ENCODE data around the gene RNF19B.

RNF19B gene

DNA sequence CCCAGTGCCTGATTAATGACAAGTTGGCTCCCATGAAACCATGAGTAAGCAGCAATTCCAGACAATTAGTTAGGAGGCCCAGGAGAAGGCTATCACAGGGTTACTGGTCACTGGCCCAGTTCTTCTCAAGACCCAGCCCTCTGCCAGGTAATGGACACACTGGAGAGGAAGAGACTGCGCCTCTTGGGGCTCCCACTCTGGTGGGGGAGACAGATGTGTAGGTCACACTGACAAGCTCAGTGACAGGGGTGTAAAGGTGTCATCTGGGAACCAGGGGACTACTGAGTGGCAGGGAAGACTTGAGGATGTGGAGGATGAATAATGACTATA lies 73.4 kb downstream of the RNF19B start:
- Histone ChIP-seq H3K27me3 (ENCODE audit: insufficient read depth, low read length) (peaks cover 14% of the 10 kb centered on the region), H2AFZ (ENCODE audit: low read depth, low read length) (no peak overlapping the region), H3K36me3 (ENCODE audit: insufficient read depth, low read length) (no peaks in the 10 kb centered on the region), H3K9me3 (ENCODE audit: low read length) (no peaks in the 10 kb centered on the region), H3K4me3 (ENCODE audit: low read length) (no peak overlapping the region), H3K4me1 (ENCODE audit: insufficient read depth, low read length) (peaks cover 11% of the 10 kb centered on the region)

GRCh38 chr1:32890516-32891240 lies 73.9 kb downstream of the RNF19B start:
- H3K4me3 ChIP-seq (ENCODE audit: low read length) = no peak overlapping the region
- H3K9me3 ChIP-seq (ENCODE audit: low read length) = no peaks in the 10 kb centered on the region
- H2AFZ ChIP-seq (ENCODE audit: low read depth, low read length) = no peak overlapping the region
- peaks cover 18% of the 10 kb centered on the region for H3K27me3 ChIP-seq (ENCODE audit: insufficient read depth, low read length)
- no peaks in the 10 kb centered on the region for H3K36me3 ChIP-seq (ENCODE audit: insufficient read depth, low read length)
- peaks cover 11% of the 10 kb centered on the region for H3K4me1 ChIP-seq (ENCODE audit: insufficient read depth, low read length)

- H3K36me3 ChIP-seq (ENCODE audit: insufficient read depth, low read length) = no peaks in the 10 kb centered on the region
- no peak overlapping the region for H2AFZ ChIP-seq (ENCODE audit: low read depth, low read length)
- H3K9me3 ChIP-seq (ENCODE audit: low read length) = no peaks in the 10 kb centered on the region
- no peak overlapping the region for H3K4me3 ChIP-seq (ENCODE audit: low read length)
- peaks cover 11% of the 10 kb centered on the region for H3K4me1 ChIP-seq (ENCODE audit: insufficient read depth, low read length)
- H3K27me3 ChIP-seq (ENCODE audit: insufficient read depth, low read length) = peaks cover 26% of the 10 kb centered on the region
These were observed 74.8 kb downstream of the RNF19B start for GRCh38 chr1:32889731-32890278.

GRCh38 chr1:32888677-32889420 lies 75.8 kb downstream of the RNF19B start:
- H3K4me1 ChIP-seq (ENCODE audit: insufficient read depth, low read length) = peaks cover 2% of the 10 kb centered on the region
- H3K9me3 ChIP-seq (ENCODE audit: low read length) = no peaks in the 10 kb centered on the region
- H3K27me3 ChIP-seq (ENCODE audit: insufficient read depth, low read length) = peaks cover 35% of the 10 kb centered on the region

DNA sequence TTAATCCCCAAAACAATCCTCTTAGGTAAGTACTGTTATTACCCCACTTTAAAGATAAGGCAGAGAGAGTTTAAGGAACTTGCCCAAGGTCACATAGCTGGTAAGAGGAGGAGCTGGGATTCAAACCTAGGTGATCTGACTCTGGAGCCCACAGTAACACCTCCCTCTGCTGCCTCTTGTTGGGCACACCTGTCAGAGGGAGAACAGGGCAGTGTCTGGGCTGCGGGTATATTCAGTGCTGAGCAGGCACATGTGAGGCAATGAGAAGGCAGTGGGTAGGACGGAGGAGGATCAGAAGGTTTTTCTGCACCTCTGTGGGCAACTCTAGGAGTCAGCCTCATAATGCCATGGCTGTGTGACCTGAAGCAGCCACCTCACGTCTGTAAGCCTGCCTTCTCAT lies 76.5 kb downstream of the RNF19B start:
- H3K4me1 ChIP-seq (ENCODE audit: insufficient read depth, low read length) = no peaks in the 10 kb centered on the region
- H3K27me3 ChIP-seq (ENCODE audit: insufficient read depth, low read length) = peaks cover 35% of the 10 kb centered on the region
- H3K36me3 ChIP-seq (ENCODE audit: insufficient read depth, low read length) = no peaks in the 10 kb centered on the region
- no peak overlapping the region for H3K4me3 ChIP-seq (ENCODE audit: low read length)
- H2AFZ ChIP-seq (ENCODE audit: low read depth, low read length) = no peak overlapping the region
- H3K9me3 ChIP-seq (ENCODE audit: low read length) = no peaks in the 10 kb centered on the region

More at GRCh38 chr1:32888677-32889420, 75.8 kb downstream of the RNF19B start:
- H3K36me3 ChIP-seq (ENCODE audit: insufficient read depth, low read length) = no peaks in the 10 kb centered on the region
- H3K4me3 ChIP-seq (ENCODE audit: low read length) = no peak overlapping the region
- no peak overlapping the region for H2AFZ ChIP-seq (ENCODE audit: low read depth, low read length)

- Histone ChIP-seq H3K4me1 (ENCODE audit: insufficient read depth, low read length) (no peaks in the 10 kb centered on the region), H2AFZ (ENCODE audit: low read depth, low read length) (no peak overlapping the region), H3K27me3 (ENCODE audit: insufficient read depth, low read length) (peaks cover 35% of the 10 kb centered on the region), H3K36me3 (ENCODE audit: insufficient read depth, low read length) (no peaks in the 10 kb centered on the region), H3K9me3 (ENCODE audit: low read length) (no peaks in the 10 kb centered on the region), H3K4me3 (ENCODE audit: low read length) (no peak overlapping the region)
These were observed 77.0 kb downstream of the RNF19B start for GRCh38 chr1:32887623-32888022.

DNA sequence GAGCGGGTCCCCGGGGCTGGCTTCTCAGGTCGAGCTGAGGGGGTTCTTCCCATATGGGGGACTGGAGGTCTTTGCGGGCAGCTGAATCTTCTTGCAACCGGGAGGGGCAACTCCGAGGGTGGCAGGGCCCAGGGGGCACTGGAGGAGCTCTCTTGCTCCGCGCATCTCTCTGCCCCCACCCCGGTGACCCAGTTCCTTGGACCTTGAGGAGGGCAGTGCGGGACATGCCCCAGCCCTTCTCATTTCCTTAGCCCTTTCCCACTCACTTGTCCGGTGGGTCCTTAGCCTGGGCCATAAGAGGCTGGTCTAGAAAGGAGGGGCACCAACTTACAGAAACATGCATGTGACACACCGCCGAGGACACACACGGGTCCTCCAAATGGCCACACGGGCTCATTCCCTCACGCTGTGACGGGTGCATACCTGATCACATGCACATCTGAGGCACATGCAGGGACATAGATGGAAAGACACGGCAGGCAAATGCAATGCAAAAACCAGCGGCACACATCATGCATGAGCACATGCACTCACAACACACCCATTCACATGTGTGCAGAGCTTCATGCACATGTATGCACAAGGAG lies 77.7 kb downstream of the RNF19B start:
- Histone ChIP-seq H3K4me3 (ENCODE audit: low read length) (no peak overlapping the region), H3K27me3 (ENCODE audit: insufficient read depth, low read length) (peaks cover 35% of the 10 kb centered on the region), H2AFZ (ENCODE audit: low read depth, low read length) (no peak overlapping the region)

More for the DNA sequence above, 77.7 kb downstream of the RNF19B start:
- Histone ChIP-seq H3K4me1 (ENCODE audit: insufficient read depth, low read length) (peaks cover 2% of the 10 kb centered on the region), H3K9me3 (ENCODE audit: low read length) (no peaks in the 10 kb centered on the region), H3K36me3 (ENCODE audit: insufficient read depth, low read length) (no peaks in the 10 kb centered on the region)
